Left renal pelvis (tissue), 4 donors: ENCODE measurements around the gene LRGUK. TPM values are rescaled to one million over a fixed set of nuclear protein-coding genes. Genes with fewer than 3 reads are reported as not detected.
"Not testable (repeated sequence)": the region's sequence is repeated elsewhere in the genome, so short reads cannot be mapped to it uniquely, and the experiment has no call there.

Source experiments
- DNase-seq, 4 donors: peaks; one replicate each; pipeline ENCODE4 v3.0.0-alpha.2; 2013; ENCODE audit warnings: low read depth in 4 of 4, low spot score in 3 of 4
- polyA plus RNA-seq, 4 donors: library from polyadenylated mRNA; unstranded; fragments of 120-200 nt; gene quantifications; one replicate each; pipeline ENCODE4 v1.2.1, GENCODE V29; 2013; ENCODE audit not compliant: insufficient read length in 4 of 4

LRGUK gene
- polyA plus RNA-seq, 4 donors: 0.72 to 3.9 (median 1.5) TPM

DNA sequence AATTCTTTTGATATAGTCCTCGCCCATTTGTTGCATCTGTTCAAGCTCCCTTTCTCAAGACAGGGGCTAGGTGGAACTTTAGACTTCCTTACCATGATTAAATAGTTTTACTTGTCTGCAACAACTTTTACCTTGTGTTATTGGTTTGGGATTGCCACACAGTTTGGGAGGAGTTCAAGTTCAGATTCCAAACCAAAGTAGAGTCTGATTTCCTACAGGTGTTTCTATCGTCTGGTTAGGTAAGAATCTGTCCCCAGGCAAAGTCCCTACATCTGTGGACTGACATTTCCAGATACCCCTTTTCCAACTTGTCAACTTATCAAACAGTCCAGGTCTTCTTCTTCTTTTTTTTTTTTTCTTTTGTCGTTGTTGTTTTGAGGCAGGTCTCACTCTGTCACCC lies 93.1 kb downstream of the LRGUK start:
- DNase-seq: no peak

DNA sequence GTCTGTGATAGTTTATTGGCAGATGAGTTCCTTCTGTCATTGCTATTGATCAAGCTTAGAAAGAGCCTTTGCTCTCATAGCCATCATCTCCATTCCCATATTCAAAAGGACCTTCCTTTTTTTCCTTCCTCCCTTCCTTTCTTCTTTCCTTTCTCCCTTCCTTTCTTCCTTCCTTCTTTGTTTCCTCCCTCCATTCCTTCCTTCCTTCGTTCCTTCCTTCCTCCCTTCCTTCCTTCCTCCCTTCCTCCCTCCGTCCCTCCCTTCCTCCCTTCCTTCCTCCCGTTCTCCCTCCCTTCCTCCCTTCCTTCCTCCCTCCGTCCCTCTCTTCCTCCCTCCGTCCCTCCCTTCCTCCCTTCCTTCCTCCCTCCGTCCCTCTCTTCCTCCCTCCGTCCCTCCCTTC lies 104.2 kb downstream of the LRGUK start:
- DNase-seq: not testable (repeated sequence)

DNA sequence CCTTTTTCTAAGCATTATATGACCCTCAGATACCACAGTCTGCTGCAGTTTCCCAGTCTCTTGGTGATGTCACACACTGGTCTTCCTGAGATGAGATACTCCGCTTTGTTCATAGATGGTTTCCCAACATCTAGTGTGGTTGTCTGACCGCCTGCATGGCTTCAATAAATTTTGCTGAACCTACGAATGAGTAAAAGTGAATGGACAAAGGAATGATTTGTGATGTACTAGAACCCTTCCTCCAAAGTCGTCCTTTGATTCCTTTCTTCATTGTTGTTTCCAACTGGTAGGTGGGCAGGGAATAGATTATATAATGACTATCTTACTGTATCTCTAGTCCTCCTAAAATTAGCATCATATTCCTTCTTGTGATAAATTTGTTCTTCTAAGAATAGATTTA lies 107.1 kb downstream of the LRGUK start:
- no peak for DNase-seq

DNA sequence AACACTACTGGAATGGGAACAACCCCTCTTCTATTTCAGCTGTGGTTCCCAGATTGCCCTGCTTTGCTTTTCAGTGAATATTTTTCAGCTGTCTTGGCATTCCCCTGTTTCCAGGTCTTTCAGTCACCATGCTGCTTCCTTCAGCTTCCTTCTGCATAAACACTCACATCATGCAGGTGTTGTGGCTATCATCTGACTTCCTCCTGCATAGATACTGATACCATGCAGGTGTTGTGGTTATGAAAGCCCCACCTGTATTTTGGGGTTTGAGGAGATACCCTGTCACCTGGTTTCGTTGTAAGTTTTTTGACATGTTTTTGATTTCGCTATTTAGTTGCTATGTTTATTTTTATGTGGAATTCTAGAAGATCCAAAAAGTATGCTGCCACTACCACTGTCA lies 118.1 kb downstream of the LRGUK start:
- DNase-seq: no peak

DNA sequence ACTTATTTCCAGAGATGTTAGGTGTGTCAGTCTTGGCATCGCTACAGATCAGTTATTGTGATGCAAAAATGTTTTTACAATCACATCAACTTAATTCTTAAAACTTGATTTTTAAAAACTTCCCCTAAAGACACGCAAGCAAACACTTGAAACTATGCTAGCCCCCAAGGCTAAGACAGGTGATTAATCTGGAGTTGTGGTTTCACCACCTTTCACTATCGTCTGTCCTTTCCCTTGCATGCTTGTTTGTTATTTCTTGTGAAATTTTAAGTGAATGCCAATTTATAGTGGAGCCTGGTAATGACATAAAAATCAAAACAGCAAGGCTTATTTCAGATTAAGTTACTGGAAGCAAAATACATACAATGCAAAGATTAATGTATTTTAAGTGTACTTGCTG lies 119.2 kb downstream of the LRGUK start:
- no peak for DNase-seq

DNA sequence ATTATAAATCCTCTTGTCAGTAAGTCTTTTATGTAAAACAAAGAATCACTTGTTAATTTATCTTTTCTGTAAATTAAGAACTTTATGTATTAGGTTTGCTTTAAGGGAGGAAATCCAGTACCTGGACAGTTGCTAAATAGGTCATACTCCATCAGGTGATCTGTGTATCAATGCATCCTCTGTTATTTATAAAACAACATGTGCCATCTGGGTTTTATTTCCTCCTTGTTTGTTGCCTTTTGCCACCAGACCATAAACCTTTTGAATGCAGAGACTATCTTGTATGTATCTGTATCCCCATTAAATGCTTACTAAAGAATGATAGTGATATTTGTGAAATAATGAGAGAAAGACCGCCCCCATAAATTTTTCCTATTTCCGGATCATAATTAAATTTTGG lies 119.6 kb downstream of the LRGUK start:
- no peak for DNase-seq

DNA sequence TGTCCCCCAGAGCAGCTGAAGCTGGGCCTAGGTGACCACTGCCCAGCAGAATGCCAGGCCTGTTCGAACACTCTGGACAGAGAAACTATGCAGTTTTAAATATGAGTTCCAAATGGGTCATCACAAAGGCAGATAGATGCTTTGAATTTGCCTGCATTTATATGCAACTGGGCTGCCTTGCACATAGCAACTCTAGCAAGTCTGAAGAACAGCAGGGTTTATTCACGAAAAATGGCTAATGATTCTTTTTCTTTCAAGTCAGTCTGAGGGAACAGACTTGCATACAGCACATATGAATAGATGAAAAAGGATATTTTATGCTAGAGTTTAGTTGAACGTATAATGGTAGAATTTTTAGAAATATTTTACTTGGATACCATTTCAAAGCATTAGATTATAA lies 121.1 kb downstream of the LRGUK start:
- DNase-seq: no peak

DNA sequence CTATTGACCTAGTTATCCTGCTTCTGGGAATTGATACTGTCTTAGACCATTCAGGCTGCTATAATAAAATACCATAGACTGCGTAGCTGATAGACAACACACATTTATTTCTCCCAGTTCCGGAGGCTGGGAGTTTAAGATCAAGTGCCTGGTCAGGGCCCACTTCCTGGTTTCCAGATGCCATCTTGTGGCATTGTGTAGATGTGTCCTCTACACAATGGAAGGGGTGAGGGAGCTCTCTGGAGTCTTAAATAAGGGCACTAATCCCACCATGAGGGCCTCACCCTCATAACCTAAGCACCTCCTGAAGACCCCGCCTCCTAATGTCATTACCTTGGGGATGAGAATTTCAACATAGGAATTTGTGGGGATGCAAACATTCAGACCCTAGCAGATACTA lies 127.2 kb downstream of the LRGUK start:
- DNase-seq: no peak

DNA sequence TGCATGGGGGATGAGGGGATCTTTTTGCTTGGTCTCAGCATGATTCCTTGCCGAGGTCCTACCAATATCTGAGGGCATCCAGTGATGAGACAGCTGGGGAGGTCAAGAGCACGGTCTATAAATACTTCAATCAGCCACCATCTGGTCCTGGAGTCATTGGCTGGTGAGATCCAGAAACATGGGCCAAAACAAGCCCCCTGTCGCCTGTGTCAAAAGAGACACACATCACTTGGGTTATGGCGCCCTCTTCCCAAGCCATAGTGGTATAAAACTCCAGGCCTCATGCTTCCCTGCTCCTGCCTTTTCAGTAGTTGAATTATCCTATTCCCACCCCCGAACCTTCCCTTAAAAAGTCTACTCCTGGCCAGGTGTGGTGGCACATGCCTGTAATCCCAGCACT lies 128.7 kb downstream of the LRGUK start:
- no peak for DNase-seq

DNA sequence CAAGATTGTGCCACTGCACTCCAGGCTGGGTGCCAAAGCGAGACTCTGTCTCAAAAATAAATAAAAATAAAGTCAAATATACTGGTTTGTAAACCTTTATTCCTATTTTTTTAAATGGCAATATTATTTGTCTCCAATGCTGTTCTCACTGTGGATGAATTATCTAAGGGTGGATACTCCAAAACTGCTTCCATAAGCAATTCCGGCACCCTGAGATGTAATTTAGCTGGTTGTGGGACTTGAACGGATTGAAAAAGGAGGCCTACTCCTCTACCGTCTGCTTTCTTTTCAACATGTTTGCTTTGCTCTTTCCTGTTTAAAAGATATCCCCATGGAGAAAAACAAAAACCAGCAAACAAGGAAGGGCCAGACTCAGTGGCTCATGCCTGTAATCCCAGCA lies 135.2 kb downstream of the LRGUK start:
- DNase-seq: no peak

DNA sequence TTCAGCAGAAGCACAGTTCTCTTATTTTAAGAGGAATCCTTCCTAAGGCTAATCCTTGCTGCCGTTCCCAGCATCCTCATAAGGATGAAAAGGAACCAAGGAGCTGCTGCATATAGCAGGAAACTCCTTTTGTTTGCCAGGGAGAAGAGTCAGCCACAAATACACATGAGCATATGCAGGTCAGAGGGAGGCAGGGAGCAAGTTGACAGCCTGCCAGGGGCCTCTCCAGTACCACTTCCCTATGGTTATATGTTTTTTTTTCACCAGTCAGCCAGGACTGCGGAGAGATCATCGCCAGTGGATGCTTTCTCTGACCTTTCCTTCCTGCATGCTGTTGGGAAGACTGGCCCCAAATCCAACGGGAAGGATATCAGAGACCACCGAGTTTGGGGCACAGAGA lies 149.8 kb downstream of the LRGUK start:
- no peak for DNase-seq

DNA sequence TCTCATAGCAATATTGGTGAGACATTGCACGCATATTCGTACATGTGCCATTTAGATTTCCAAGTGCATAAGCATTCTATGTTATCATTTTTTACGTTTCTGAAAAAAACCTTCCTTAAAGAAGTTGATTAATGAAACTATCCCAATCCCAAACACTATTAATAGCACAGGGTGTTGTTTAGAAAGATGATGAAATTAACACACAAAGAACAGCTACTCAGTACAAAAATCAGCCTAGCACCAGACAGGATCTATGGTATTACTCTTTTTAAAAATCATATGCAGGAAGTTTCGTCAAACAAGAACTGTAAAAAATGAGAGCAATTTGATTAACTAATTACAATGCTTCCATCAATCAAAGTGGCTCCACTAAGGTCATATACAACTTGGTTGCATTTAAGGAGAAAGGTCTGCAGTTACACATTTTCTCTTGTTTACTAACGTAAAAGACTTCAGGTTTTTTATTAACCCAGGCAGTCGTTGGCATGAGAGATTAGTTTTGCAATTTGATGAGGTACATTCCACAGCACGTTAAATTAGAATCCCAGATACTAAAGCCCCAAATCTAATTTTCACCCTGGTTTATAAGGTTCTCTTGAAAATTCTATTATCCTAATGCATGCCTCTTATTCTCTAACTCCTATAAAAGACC lies 151.5 kb downstream of the LRGUK start:
- no peak for DNase-seq

DNA sequence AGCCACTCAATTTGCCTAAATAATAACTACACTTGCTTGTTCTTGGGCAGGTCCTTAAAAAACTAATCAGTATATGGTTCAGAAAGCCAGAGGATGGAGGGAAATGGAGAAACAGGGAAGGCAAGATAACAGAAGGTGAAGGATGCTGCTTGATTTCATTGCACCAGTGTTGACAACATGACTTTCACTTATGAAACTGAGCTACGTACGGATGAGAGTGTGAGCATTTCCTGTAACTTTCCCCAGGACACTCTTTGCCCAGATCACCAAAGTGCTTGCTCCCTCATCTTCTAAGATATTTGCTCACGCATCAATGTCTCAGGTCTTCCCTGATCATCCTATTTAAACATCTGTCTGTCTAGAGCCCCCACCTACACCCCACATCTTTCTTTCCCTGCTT lies 152.2 kb downstream of the LRGUK start:
- no peak for DNase-seq

DNA sequence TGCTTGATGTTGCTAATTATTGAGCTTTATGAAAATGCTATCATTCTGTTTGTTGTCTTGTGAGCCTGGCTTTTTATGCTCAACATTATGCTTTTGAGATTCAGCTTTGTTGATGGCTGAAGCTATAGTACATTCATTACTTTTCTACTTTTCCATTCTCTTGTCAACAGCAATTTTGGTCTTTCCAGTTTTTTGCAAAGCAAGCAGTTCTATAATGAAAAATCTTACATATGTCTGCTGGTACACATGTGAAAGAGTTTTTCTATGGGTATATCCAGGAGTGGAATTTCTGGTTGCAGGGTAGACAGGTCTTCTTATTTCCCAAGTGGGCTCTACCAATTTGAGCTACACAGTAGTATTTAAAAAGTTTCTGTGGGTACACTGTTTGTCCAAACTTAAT lies 152.8 kb downstream of the LRGUK start:
- DNase-seq: no peak

DNA sequence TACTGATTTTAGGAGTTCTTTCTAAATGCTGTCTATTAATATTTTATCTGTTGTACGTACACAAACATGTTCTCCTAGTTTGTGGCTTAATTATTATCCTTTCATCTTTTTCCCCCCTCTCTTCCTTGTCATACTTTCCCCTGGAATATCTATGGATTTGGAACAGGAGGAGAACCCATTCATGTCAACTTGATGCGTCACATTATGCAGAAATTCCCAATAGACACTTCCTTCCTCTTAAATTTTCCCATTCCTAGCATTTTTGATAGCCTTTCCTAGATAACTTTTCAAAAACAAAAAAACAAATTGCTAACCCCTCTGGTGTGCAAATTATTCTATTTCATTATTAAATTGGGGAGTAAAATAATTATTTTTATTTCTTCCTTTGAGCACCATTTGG lies 153.4 kb downstream of the LRGUK start:
- DNase-seq: no peak

DNA sequence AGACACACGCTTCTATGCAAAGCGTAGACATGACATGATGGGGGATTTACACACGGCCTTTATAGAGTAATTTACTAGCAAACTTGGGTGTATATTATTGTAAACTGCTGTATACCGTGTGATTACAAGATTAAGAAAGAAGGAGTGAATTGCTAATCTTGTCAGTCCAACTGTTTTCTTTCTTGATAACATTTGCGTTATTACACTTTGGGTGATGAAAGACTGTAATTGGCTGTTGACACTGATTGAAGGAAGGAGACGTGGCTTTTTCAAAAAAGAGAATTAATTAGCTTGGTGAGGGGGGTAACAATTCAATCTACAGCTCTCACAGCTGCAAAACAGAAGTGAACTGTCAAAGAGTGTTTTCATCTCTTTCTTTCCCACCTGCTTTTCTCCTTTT lies 156.9 kb downstream of the LRGUK start:
- no peak for DNase-seq

DNA sequence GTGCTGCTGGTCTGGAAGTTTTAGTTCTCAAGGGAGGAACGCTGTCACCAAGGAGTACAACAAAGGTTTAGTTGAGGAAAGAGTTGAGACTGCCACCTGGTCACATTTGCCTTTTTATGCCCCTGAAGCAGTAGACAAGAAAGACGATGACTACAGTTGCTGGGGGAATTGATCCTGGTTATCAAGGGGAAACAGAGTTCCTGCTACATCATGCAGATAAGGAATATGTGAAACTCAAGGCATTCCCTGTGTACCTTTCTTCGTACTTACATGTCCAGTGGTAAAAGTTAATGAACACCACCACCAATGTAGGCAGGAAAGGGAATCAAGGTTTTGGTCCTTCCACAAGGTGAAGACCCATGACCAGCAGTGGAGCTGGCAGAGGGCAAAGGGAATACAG lies 157.8 kb downstream of the LRGUK start:
- DNase-seq: no peak

DNA sequence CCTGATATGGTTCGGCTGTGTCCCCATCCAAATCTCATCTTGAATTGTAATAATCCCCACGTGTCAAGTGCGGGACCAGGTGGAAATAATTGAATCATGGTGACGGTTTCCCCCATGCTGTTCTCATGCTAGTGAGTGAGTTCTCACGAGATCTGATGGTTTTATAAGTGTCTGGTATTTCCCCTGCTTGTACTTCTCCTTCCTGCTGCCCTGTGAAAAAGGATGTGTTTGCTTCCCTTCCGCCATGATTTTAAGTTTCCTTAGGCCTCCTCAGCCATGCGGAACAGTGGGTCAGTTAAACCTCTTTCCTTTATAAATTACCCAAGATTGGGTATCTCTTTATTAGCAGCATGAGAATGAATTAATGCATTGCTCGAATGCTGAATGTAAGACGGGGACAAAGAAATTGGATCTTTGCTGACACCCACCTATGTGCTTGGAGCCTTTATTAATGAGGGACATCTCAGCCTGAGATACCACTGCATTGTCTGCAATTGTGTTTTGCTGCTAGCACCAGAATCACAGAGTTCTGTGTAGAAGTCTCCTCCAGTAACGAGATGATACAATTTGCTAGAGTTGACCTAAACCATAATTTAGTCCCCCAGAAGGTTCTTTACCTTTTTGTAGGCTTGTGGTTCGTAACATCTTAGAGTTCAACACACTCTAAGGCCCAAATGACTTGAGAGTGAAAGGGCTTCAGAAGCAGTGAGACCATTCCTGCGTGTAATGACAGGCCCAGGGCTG lies 160.9 kb downstream of the LRGUK start:
- no peak for DNase-seq

DNA sequence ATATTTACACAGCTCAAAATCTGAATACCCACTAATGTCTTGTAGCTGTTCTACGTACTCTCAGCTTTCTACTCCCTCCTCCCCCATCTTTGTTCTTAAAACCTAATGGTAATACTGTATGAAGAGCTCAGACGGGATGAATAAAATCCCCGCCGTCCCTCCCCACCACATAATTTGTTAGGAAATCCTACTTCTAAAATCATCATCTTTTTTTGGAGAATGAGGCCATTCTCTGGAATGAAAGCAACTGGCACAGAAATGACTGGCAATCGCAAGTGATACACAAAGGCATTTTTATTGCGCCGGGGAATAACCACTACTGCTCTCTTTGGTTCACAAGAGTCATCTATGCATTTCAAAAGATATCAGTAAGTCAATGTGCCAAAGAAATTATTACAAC lies 162.3 kb downstream of the LRGUK start:
- no peak for DNase-seq

DNA sequence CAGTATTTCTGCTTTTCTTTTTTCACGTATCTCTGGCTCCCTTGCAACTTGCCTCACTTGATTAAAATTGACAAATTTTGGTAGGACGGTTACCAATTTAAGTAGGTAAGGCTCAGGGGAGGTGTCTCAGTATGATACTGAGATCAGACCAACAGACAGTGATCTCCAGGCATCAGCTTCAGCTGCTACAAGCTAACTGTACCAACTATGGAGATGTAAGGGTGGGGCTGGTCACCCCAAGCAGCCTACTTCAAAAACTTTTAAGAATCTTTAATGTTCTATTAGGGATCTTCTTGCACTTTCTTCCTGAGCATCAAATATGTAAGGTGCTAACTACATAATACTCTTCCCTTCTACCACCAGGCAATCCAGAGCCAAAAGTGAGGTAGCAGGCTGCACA lies 162.7 kb downstream of the LRGUK start:
- DNase-seq: no peak

DNA sequence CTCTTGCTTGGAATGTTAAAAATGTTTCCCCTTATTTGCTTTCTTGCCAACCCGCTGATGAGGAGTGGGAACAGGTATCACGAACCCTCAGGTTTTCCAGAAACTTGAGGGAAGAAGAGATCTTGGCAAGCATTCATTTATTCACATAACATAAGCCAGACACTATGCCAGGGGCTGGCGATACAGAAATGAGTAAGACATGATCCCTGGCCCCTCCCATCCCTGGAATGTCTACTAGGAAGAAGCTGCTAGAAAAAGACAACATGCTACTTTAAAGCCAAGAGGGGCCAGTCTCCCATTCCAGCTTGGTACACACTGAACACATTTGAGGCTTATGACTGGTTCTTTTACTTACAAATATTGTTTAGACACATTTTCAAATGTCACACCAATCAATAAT lies 163.1 kb downstream of the LRGUK start:
- DNase-seq: no peak

DNA sequence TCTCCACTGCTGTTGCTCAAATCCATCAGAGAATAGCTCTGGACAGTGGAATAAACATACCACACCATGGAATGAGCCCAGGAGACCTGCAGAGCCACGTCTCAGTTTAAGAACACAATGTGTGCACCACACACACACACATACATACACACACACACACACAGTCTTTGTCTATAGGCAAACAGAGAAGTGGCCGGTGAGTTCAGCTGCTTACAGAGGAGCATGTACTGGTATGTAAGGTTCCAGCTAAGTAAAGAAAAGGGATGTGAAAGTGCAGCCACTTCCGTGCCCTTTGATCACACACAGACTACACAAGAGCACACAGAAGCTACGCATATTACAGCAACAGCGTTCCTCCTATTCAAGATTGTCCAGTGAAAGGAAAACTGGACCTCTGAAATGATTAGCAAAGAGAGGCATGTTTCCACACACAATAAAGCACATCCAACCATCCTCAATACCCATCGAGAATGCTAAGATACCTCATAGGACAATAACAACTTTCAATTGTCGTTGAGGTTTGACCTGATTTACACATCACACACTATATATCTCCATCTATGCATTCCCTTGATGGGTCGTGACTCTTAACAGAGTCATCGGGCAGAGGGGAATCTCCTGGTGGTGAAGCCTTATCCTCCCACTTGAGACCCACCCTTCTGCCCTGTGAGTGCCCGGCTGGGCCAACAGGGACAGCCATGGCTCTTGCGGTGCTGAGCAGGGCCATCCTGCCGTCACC lies 166.0 kb downstream of the LRGUK start:
- DNase-seq: no peak
